ENCODE results near the gene ZNF598. TPM values are rescaled to one million over a fixed set of nuclear protein-coding genes. Genes with fewer than 3 reads are reported as not detected.

ZNF598 gene
- total RNA-seq, 4 donors from 2014 or later: 28.3 to 145 (median 42.0) TPM

DNA sequence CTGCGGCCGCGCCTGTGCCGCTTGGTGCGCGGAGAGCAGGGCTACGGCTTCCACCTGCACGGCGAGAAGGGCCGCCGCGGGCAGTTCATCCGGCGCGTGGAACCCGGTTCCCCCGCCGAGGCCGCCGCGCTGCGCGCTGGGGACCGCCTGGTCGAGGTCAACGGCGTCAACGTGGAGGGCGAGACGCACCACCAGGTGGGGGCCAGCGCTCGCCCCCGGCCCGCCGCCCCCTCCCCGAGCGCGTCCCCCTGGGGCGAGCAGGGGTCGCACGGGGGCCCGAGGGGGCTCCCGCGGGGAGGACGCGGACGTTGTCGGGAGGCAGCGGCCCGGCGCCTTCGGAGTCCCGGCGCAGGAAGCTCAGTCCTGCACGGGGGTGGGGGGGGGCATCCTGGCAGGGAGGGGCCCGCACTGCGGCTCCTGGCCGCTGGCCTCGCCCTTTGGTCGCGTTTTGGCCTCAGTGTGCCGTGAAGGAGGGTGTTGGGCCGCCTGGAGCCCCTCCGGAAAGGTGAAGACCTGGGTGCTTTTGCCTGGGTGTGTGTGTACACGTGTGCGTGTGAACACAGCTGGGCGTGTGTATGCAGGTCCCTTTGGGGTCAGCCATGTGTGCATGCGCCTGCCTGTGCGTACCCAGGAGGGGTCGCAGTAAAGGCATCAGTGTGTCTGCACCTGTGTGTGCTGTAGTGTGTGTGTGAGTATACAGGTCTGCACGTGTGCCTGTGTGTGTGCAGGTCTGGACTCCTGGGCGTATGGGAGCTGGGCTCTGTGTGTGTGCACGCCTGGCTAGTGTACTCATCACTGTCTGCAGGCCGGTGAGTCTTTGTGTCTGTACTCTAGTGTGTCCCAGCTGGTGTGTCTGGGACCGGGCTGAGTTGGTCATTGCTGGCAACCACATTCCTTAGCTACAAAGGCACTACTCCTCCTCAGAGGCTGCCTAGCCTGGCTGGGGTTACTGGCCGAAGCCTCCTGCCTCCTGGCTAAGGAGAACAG, 17.7 kb upstream of the ZNF598 start:
- no peaks in the 10 kb centered on the region for H3K9me3 ChIP-seq
- TF ChIP-seq EP300 (IDR thresholded peaks at IDR 0.05; ENCODE audit: low read depth) (no peak), CTCF (IDR thresholded peaks at IDR 0.05) (no peak), POLR2AphosphoS5 (IDR thresholded peaks at IDR 0.05) (no peak)
- H3K27ac ChIP-seq: peak overlapping the region; percentile 72 to 84 (median 82)
- H3K27me3 ChIP-seq: no peaks in the 10 kb centered on the region
- H3K4me3 ChIP-seq: peak overlapping the region; percentile 57 to 79 (median 65)
- intact Hi-C loops (cut with DNase I; ENCODE audit: low total_unique reads) (loop anchor here (5.0 kb wide), 1 partner anchor 125 kb away; no protein-coding TSS in a partner anchor), in situ Hi-C loops (cut with MboI; ENCODE audit: low pct_ligation_motif_present in 1 of 4, low pct_unique_long_range_greater_than_20kb in 1 of 4, low sequenced_read_pairs in 3 of 4) (loop anchor here in 2 of 4 donors (10.0 kb wide), 1 partner anchor 117 kb away; the partner anchor contains the start of gene RAB26 (in 2 of the 2))
- no peak for DNase-seq
- H3K36me3 ChIP-seq: no peaks in the 10 kb centered on the region
- H3K4me1 ChIP-seq: peaks cover 9 to 39% (median 27%) of the 10 kb centered on the region in 4 donors
- 4 to 12% methylated on average over 9 to 49 of the region's 76 CpGs for whole genome bisulfite sequencing, 2 donors (ENCODE audit: low coverage in 1 of 2)

DNA sequence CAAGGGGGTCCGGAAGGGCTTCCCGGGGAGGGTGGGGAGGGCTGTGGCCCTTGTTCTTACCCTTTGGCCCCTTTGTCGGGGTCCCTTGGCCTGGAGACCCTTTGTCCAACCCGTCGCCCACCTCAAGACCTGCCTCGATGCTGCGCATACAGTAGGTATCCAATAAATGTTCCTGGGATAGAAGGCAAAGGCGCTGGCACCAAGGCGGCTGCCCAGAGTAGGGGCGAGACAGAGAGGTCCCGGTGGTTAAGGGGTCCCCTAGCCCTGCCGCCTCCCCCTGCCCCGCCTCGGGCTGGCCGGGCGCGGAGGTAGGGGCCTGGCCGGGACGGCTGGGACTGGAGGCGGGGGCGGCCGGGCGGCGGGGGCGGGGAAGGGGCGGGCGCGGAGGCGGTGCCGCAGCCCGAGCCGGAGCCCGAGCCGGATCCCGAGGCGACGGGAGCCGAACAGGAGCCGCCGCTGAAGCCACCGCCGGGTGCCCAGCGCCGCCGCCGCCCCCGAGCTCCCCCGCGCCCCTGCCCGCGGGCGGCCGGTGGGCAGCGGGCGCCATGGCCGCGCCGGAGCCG, 16.9 kb upstream of the ZNF598 start, which contains the start of gene NHERF2:
TSS of gene NHERF2 (plus strand) at position 442 of the 563 bp plus-strand sequence. CDS start at position 546, 104 bp downstream.
- in situ Hi-C loops (cut with MboI; ENCODE audit: low pct_ligation_motif_present in 1 of 4, low pct_unique_long_range_greater_than_20kb in 1 of 4, low sequenced_read_pairs in 3 of 4) (loop anchor here in 2 of 4 donors (10.0 kb wide), 1 partner anchor 118 kb away; the partner anchor contains the start of gene RAB26 (in 2 of the 2)), intact Hi-C loops (cut with DNase I; ENCODE audit: low total_unique reads) (loop anchor here (5.0 kb wide), 1 partner anchor 126 kb away; no protein-coding TSS in a partner anchor)
- H3K4me3 ChIP-seq: peak within 1 kb of the TSS; percentile 57 to 79 (median 65)
- peak; percentile 57 for DNase-seq
- H3K27me3 ChIP-seq: peaks cover 4% of the 10 kb centered on the region
- H3K27ac ChIP-seq: peak within 1 kb of the TSS; percentile 72 to 84 (median 82)
- WGBS, 2 donors (ENCODE audit: low coverage in 1 of 2): 20% methylated on average over 17 of the region's 59 CpGs; no CpG with 5 or more reads in 1 of the 2 donors
- H3K9me3 ChIP-seq: no peaks in the 10 kb centered on the region
- peaks cover 9 to 39% (median 26%) of the 10 kb centered on the region in 4 donors for H3K4me1 ChIP-seq
- no peaks in the 10 kb centered on the region for H3K36me3 ChIP-seq
- TF ChIP-seq EP300 (IDR thresholded peaks at IDR 0.05; ENCODE audit: low read depth) (no peak), POLR2AphosphoS5 (IDR thresholded peaks at IDR 0.05) (no peak), CTCF (IDR thresholded peaks at IDR 0.05) (no peak), POLR2A (IDR thresholded peaks at IDR 0.05) (no peak)

DNA sequence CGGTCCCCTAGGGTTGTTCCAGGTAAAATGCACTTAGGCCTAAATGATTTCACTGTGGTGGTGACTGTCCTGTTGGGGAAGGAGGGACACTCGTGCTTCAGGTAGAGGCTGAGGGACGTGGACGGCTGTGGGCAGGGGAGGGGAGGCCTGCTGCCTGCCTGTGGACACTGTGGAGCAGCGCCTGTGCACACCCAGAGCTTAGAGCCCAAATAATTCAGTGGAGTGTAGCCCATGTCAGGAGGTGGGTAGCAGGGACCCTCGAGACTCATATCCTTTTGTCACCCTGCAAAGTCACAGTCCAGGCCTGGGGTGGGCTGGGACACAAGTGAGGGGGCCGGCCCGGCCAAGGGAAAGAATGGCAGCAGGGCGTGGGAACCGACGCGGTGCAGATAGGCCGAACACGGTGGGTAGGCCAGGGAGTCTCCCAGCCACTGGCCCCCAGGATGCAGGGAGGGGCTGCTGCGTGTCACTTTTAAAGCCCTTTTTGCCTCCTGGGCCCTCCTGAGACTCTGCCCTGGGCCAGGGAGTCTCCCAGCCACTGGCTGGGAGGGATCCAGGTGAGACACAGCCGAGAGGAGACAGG, 16.3 kb upstream of the ZNF598 start:
- DNase-seq: no peak

More for the DNA sequence above, 16.3 kb upstream of the ZNF598 start:
- Histone ChIP-seq H3K27me3 (peaks cover 9% of the 10 kb centered on the region), H3K9me3 (no peaks in the 10 kb centered on the region), H3K27ac (peak overlapping the region; percentile 61 to 84 (median 66)), H3K36me3 (no peaks in the 10 kb centered on the region), H3K4me1 (peaks cover 9 to 39% (median 26%) of the 10 kb centered on the region in 4 donors), H3K4me3 (peak overlapping the region in 3 of 4 donors; percentile 50 to 79 (median 68))
- WGBS, 2 donors (ENCODE audit: low coverage in 1 of 2): 63% methylated on average over 16 of the region's 16 CpGs; no CpG with 5 or more reads in 1 of the 2 donors
- TF ChIP-seq POLR2A (IDR thresholded peaks at IDR 0.05): no peak
- TF ChIP-seq EP300 (IDR thresholded peaks at IDR 0.05; ENCODE audit: low read depth): no peak
- TF ChIP-seq POLR2AphosphoS5 (IDR thresholded peaks at IDR 0.05): no peak
- no peak for TF ChIP-seq CTCF (IDR thresholded peaks at IDR 0.05)
- in situ Hi-C loops (cut with MboI; ENCODE audit: low pct_ligation_motif_present in 1 of 4, low pct_unique_long_range_greater_than_20kb in 1 of 4, low sequenced_read_pairs in 3 of 4): loop anchor here in 2 of 4 donors (10.0 kb wide), 1 partner anchor 119 kb away; the partner anchor contains the start of gene RAB26 (in 2 of the 2)
- intact Hi-C loops (cut with DNase I; ENCODE audit: low total_unique reads): loop anchor here (5.0 kb wide), 1 partner anchor 126 kb away; no protein-coding TSS in a partner anchor
